ENCODE results near the gene ASS1.
A peak's percentile ranks its signal among the peaks of the same experiment; 100 is the strongest.

ASS1 gene

GRCh38 chr9:130491830-130492482, 47.2 kb downstream of the ASS1 start:
- no peak for TF ChIP-seq CTCF (conservative IDR thresholded peaks at IDR 0.05; ENCODE audit: control insufficient read depth, insufficient read depth, low read depth, low read length)
- H3K4me3 ChIP-seq (ENCODE audit: control insufficient read depth, low read depth, low read length), result no peak overlapping the region
- DNase-seq (ENCODE audit: low read depth), result no peak

GRCh38 chr9:130493021-130493420, 48.3 kb downstream of the ASS1 start:
- H3K4me3 ChIP-seq (ENCODE audit: control insufficient read depth, low read depth, low read length), result no peak overlapping the region
- TF ChIP-seq CTCF (conservative IDR thresholded peaks at IDR 0.05; ENCODE audit: control insufficient read depth, insufficient read depth, low read depth, low read length), result no peak
- no peak for DNase-seq (ENCODE audit: low read depth)

GRCh38 chr9:130493476-130493875, 48.7 kb downstream of the ASS1 start:
- no peak overlapping the region for H3K4me3 ChIP-seq (ENCODE audit: control insufficient read depth, low read depth, low read length)
- TF ChIP-seq CTCF (conservative IDR thresholded peaks at IDR 0.05; ENCODE audit: control insufficient read depth, insufficient read depth, low read depth, low read length), result no peak

GRCh38 chr9:130495067-130495466, 50.3 kb downstream of the ASS1 start:
- no peak for TF ChIP-seq CTCF (conservative IDR thresholded peaks at IDR 0.05; ENCODE audit: control insufficient read depth, insufficient read depth, low read depth, low read length)
- DNase-seq (ENCODE audit: low read depth), result no peak
- H3K4me3 ChIP-seq (ENCODE audit: control insufficient read depth, low read depth, low read length), result no peak overlapping the region

More at GRCh38 chr9:130493476-130493875, 48.7 kb downstream of the ASS1 start:
- no peak for DNase-seq (ENCODE audit: low read depth)

- TF ChIP-seq CTCF (conservative IDR thresholded peaks at IDR 0.05; ENCODE audit: control insufficient read depth, insufficient read depth, low read depth, low read length), result no peak
- no peak overlapping the region for H3K4me3 ChIP-seq (ENCODE audit: control insufficient read depth, low read depth, low read length)
- no peak for DNase-seq (ENCODE audit: low read depth)
Measured at GRCh38 chr9:130497139-130497538, 52.4 kb downstream of the ASS1 start.

GRCh38 chr9:130498298-130498917, 53.6 kb downstream of the ASS1 start:
- H3K4me3 ChIP-seq (ENCODE audit: control insufficient read depth, low read depth, low read length), result no peak overlapping the region
- DNase-seq (ENCODE audit: low read depth), result peak; percentile 39
- no peak for TF ChIP-seq CTCF (conservative IDR thresholded peaks at IDR 0.05; ENCODE audit: control insufficient read depth, insufficient read depth, low read depth, low read length)
